ENCODE measurements around the gene ORAI1.

GRCh38 chr12:121657305-121658008 is 31.1 kb downstream of the ORAI1 start:
- TF ChIP-seq CTCF (IDR thresholded peaks at IDR 0.05; ENCODE audit: poor library complexity) (no peak), EZH2 (IDR thresholded peaks at IDR 0.05; ENCODE audit: borderline replicate concordance) (no peak), EZH2phosphoT487 (IDR thresholded peaks at IDR 0.05; ENCODE audit: low read depth, severe bottlenecking, unreplicated experiment) (no peak)

Measured in hepatocyte (in vitro differentiated cells).